ENCODE data around the gene TMEM203.

The TMEM203 gene

GRCh38 chr9:137188490-137189296 is 16.8 kb downstream of the TMEM203 start, which contains the start of the genes ANAPC2 and SSNA1:
ANAPC2 (minus strand) TSS chr9:137188560; CDS start chr9:137188532, 28 bp downstream.
SSNA1 (plus strand) TSS chr9:137188676; CDS start chr9:137188727, 51 bp downstream.
- peak; percentile 95 to 97 for DNase-seq
- peak; percentile 86 for ATAC-seq
- H3K27me3 Mint-ChIP-seq: no peaks in the 10 kb centered on the region
- H3K4me1 Mint-ChIP-seq: peaks cover 62% of the 10 kb centered on the region
- no peaks in the 10 kb centered on the region for H3K9me3 Mint-ChIP-seq
- peak within 1 kb of the TSS; percentile 91 to 98 for H3K4me3 Mint-ChIP-seq
- peak within 1 kb of the TSS; percentile 90 to 96 for H3K27ac Mint-ChIP-seq

GRCh38 chr9:137188086-137188489 is 17.4 kb downstream of the TMEM203 start:
- DNase-seq: no peak
- peaks cover 62% of the 10 kb centered on the region for H3K4me1 Mint-ChIP-seq
- peak; percentile 3 for ATAC-seq
- H3K27ac Mint-ChIP-seq: peak overlapping the region; percentile 90 to 96
- no peaks in the 10 kb centered on the region for H3K9me3 Mint-ChIP-seq
- H3K27me3 Mint-ChIP-seq: no peaks in the 10 kb centered on the region
- peak overlapping the region; percentile 85 to 98 for H3K4me3 Mint-ChIP-seq

DNA sequence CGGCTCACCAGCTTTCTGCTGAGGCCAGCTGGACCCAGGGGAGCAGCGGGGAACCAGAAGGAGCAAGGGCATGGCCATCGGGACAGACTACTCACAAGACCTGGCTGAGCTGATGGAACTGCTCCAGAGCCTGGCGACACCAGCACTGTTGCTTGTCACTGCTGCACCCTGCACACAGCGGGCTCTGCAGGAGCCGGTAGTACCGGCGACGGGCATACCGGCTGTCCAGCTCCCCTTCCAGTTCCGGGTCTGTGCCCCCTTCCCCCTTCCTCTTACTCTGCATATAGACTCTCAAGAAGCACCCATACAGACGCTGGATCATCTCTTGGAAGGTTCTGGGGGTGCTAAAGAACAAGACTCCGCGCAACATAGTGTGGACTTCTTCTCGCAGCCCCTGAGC is 18.1 kb downstream of the TMEM203 start:
- H3K27ac Mint-ChIP-seq: peak overlapping the region; percentile 90 to 96
- H3K4me3 Mint-ChIP-seq: peak overlapping the region; percentile 85 to 98
- peaks cover 62% of the 10 kb centered on the region for H3K4me1 Mint-ChIP-seq
- no peak for ATAC-seq
- H3K27me3 Mint-ChIP-seq: no peaks in the 10 kb centered on the region
- H3K9me3 Mint-ChIP-seq: no peaks in the 10 kb centered on the region
- no peak for DNase-seq

GRCh38 chr9:137186385-137186784 is 19.1 kb downstream of the TMEM203 start:
- H3K4me1 Mint-ChIP-seq: peaks cover 62% of the 10 kb centered on the region
- peak overlapping the region; percentile 85 to 98 for H3K4me3 Mint-ChIP-seq
- H3K27ac Mint-ChIP-seq: peak overlapping the region in 1 of 2 donors; percentile 83
- no peak for ATAC-seq
- no peak for DNase-seq
- H3K27me3 Mint-ChIP-seq: no peaks in the 10 kb centered on the region
- H3K9me3 Mint-ChIP-seq: no peaks in the 10 kb centered on the region

GRCh38 chr9:137185921-137186320 is 19.5 kb downstream of the TMEM203 start:
- Mint-ChIP-seq H3K9me3 (no peaks in the 10 kb centered on the region), H3K27me3 (no peaks in the 10 kb centered on the region), H3K27ac (no peak overlapping the region), H3K4me1 (peaks cover 57% of the 10 kb centered on the region), H3K4me3 (peak overlapping the region in 1 of 2 donors; percentile 10)
- DNase-seq (no peak), ATAC-seq (no peak)

DNA sequence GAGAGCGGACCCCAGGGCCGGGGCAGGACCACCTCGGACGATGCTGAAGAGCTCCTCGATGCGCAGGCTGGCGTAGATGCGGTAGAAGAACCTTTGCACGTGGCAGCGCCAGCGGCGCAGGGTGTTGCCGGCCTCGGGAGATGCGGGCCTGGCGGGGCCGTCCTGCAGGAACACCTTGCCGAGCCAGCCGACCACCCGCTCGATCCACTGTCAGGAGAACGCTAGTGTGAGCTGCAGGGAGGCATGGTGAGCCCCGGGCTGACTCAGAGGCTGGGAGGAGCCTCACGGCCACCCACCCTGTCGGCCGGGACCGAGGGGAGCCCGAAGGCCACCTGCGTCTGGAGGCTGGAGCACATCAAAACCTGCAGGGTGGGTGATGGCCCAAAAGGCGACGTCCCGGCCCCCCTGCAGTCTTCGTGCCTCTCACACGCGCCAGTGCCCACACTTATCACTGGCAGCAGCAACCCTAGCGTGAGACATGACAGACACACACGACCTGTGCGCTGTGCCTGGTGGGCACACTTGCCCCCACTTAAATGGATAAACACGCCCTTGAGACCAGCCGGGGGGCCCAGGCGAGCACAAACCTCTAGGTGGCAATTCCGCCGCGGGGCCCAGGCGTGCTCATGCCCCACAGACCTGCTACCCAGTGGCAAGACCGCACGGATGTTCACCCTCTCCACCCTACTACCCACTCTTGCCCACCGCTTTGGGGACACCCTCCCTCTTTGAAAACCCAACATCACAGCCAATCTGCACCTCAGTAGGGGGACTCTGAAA is 20.4 kb downstream of the TMEM203 start:
- H3K4me1 Mint-ChIP-seq: peaks cover 48% of the 10 kb centered on the region

DNA sequence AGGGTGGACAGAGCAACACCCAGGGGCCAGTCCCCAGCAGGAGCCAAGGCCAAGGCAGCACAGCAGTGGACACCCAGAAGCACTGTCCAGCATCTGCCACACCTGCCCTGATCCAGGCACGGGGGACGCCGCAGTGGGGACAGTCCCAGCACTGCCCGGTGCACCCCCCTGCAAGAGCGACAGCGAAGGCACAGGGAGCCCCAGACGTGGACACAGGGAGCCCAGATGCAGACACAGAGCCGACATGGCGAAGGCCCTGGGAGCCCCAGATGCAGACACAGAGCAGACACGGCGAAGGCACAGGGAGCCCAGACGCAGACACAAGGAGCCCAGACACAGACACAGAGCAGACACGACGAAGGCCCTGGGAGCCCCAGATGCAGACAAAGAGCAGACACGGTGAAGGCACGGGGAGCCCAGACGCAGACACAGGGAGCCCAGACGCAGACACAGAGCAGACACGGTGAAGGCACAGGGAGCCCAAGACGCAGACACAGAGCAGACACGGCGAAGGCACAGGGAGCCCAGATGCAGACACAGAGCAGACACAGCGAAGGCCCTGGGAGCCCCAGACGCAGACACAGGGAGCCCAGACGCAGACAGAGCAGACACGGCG is 21.4 kb downstream of the TMEM203 start:
- Mint-ChIP-seq H3K27me3 (no peaks in the 10 kb centered on the region), H3K4me1 (peaks cover 39% of the 10 kb centered on the region), H3K27ac (peak overlapping the region; percentile 31 to 92), H3K4me3 (no peak overlapping the region), H3K9me3 (no peaks in the 10 kb centered on the region)
- no peak for ATAC-seq
- no peak for DNase-seq

More for the DNA sequence above, 20.4 kb downstream of the TMEM203 start:
- Mint-ChIP-seq H3K27ac (peak overlapping the region in 1 of 2 donors; percentile 92), H3K4me3 (peak overlapping the region in 1 of 2 donors; percentile 18), H3K27me3 (no peaks in the 10 kb centered on the region), H3K9me3 (no peaks in the 10 kb centered on the region)
- DNase-seq (no peak), ATAC-seq (no peak)

DNA sequence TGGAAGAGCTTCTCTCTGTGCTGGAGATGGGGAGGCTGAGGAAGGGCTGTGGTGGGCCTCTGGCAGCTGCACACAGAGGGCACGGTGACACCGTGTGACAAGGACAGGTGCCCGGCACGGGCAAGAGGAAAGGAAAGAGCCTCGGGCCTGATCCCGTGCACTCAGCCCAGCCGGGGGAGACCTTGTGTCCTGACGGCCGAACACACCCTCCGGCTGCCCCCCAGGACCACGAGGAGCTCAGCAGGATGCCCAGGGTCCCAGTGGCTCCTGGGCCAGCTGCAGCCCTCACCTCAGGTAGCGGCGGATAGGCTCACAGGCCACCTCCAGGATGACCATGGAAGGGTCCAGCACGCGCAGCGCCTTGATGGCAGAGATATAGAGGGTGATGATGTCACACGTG is 22.6 kb downstream of the TMEM203 start:
- Mint-ChIP-seq H3K27ac (peak overlapping the region in 1 of 2 donors; percentile 85), H3K4me1 (peaks cover 36% of the 10 kb centered on the region), H3K9me3 (no peaks in the 10 kb centered on the region), H3K4me3 (no peak overlapping the region), H3K27me3 (no peaks in the 10 kb centered on the region)
- ATAC-seq (no peak), DNase-seq (no peak)

GRCh38 chr9:137181680-137182079 is 23.8 kb downstream of the TMEM203 start:
- Mint-ChIP-seq H3K27ac (no peak overlapping the region), H3K4me3 (no peak overlapping the region), H3K4me1 (peaks cover 25% of the 10 kb centered on the region), H3K9me3 (no peaks in the 10 kb centered on the region), H3K27me3 (no peaks in the 10 kb centered on the region)
- no peak for DNase-seq
- no peak for ATAC-seq

- Mint-ChIP-seq H3K27ac (no peak overlapping the region), H3K9me3 (no peaks in the 10 kb centered on the region), H3K4me3 (no peak overlapping the region), H3K4me1 (peaks cover 17% of the 10 kb centered on the region), H3K27me3 (peaks cover 5% of the 10 kb centered on the region)
- ATAC-seq: no peak
- DNase-seq: no peak
Observed at GRCh38 chr9:137180491-137180890, 25.0 kb downstream of the TMEM203 start.

GRCh38 chr9:137179761-137180160 is 25.7 kb downstream of the TMEM203 start:
- ATAC-seq: no peak
- H3K27ac Mint-ChIP-seq: peak overlapping the region in 1 of 2 donors; percentile 50
- H3K9me3 Mint-ChIP-seq: no peaks in the 10 kb centered on the region
- no peak for DNase-seq
- no peak overlapping the region for H3K4me3 Mint-ChIP-seq
- H3K27me3 Mint-ChIP-seq: peaks cover 9% of the 10 kb centered on the region
- H3K4me1 Mint-ChIP-seq: peaks cover 20% of the 10 kb centered on the region

GRCh38 chr9:137178939-137179630 is 26.4 kb downstream of the TMEM203 start:
- Mint-ChIP-seq H3K27me3 (peaks cover 9% of the 10 kb centered on the region), H3K9me3 (no peaks in the 10 kb centered on the region), H3K4me3 (no peak overlapping the region), H3K4me1 (peaks cover 20% of the 10 kb centered on the region), H3K27ac (peak overlapping the region in 1 of 2 donors; percentile 42)
- no peak for DNase-seq
- no peak for ATAC-seq

DNA sequence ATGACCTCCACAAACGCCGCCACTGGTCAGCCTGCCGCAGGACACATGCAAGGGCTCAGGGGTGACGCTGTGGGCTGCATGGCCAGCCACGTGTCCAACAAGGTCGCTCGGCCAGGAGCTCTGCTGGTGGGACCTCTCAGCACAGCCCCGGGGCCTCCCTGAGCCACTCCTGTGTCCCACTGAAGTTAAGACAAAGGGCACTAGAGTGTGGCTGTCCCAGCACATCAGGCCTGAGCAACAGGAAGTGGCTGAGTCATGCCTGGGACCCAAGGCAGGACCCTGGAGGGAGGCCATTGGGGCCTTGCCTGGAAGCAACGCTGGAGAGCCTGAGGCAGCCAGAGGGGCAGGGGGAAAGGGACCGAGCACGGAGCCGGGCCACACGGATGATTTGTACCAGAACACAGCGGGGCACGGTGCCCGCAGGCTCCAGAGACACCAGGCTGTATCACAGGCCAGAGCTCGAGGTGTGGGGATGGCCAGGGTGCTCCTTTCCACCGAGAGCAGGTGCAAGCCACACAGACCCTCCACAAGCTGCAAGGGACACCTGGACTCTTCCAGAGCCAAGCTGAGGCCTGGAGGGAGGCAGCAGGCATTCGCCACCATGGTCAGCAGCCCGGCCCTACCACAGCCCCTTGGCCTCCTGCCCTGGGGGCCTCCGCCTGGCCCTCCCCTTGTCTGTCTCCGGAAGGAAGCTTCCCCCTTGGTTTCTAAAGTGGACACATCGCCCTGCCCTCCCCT is 27.1 kb downstream of the TMEM203 start:
- ATAC-seq (no peak), DNase-seq (no peak)
- Mint-ChIP-seq H3K4me1 (peaks cover 22% of the 10 kb centered on the region), H3K27me3 (peaks cover 16% of the 10 kb centered on the region), H3K27ac (peak overlapping the region in 1 of 2 donors; percentile 78), H3K4me3 (no peak overlapping the region), H3K9me3 (no peaks in the 10 kb centered on the region)

DNA sequence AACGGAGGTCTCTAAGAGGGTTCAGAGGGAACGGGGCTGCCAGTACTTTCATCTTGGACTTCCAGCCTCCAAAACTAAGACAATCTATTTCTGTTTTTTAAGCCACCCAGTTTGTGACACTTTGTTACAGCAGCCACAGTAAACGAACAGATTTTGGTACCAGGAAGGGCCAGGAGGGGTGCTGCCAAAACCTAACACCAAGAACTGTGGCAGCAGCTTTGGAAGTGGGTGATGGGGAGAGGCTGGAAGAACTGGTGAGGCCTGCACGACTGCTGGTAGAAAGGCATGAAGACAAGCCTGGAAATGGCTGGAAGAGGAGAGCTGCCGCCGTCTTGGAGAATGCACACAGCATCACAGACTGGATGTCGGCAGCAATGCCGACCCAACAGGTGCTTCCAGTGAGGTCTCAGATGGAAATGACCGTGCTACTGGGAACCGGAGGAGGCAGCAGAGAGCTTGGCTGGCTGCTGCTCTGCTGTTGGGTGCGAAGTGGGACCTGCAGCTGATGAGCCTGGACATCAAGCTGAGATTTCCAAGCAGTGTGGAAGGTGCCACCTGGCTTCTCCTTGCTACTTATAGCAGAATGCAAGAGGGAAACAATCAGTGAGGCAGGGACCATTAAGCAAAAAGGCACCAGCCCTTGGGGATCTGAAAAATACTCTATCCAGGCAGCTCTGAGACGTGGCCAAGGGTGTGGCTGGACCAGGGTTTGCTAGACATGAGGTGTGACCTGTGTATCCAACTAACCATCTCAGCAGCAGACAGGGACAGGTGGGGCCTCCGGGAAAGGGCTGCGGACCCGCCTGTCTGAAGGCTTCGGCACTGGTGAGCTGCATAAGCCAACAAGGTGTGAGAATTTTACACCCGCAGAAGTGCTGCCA is 28.9 kb downstream of the TMEM203 start:
- no peak for DNase-seq
- no peaks in the 10 kb centered on the region for H3K9me3 Mint-ChIP-seq
- peaks cover 34% of the 10 kb centered on the region for H3K27me3 Mint-ChIP-seq
- peaks cover 26% of the 10 kb centered on the region for H3K4me1 Mint-ChIP-seq
- no peak overlapping the region for H3K4me3 Mint-ChIP-seq
- ATAC-seq: peak; percentile 29
- H3K27ac Mint-ChIP-seq: no peak overlapping the region
